ENCODE measurements around the gene CERS6. TPM values are rescaled to one million over a fixed set of nuclear protein-coding genes. Genes with fewer than 3 reads are reported as not detected.

CERS6 gene
- total and polyA plus RNA-seq, 2 experiments from 2014 or later: 7.4 to 35.0 TPM

GRCh38 chr2:168524005-168524404 lies 67.9 kb downstream of the CERS6 start:
- Histone ChIP-seq H3K27ac (ENCODE audit: low read depth) (no peak overlapping the region), H3F3A (replicated peaks; ENCODE audit: low read depth) (no peaks in the 10 kb centered on the region), H3K27me3 (ENCODE audit: insufficient read depth) (no peaks in the 10 kb centered on the region), H3K9me2 (ENCODE audit: insufficient read depth) (no peaks in the 10 kb centered on the region; the same call in 1 of the 2 replicates), H4K20me1 (replicated peaks; ENCODE audit: insufficient read depth) (no peaks in the 10 kb centered on the region; the same call in 1 of the 2 replicates), H3K4me2 (no peak overlapping the region), H3K36me3 (ENCODE audit: insufficient read depth) (no peaks in the 10 kb centered on the region), H3K79me2 (replicated peaks; ENCODE audit: insufficient read depth) (peaks cover 98% of the 10 kb centered on the region), H3K4me3 (no peak overlapping the region), H3K4me1 (ENCODE audit: insufficient read depth) (peaks cover 35% of the 10 kb centered on the region), H2AFZ (no peak overlapping the region)
- ATAC-seq (no peak), DNase-seq (ENCODE audit: low spot score) (no peak)
- no peaks in the 10 kb centered on the region for H3K9me3 Mint-ChIP-seq
- no peak overlapping the region for H3K4me3 Mint-ChIP-seq
- no peaks in the 10 kb centered on the region for H3K27me3 Mint-ChIP-seq (ENCODE audit: insufficient read depth, low read depth, poor library complexity)
- no peaks in the 10 kb centered on the region for H3K36me3 Mint-ChIP-seq (ENCODE audit: low read depth)
- peaks cover 46% of the 10 kb centered on the region for H3K4me1 Mint-ChIP-seq
- TF ChIP-seq EZH2phosphoT487 (IDR thresholded peaks at IDR 0.05; ENCODE audit: unreplicated experiment): no peak
- no peak for TF ChIP-seq ZNF114 (CRISPR knock-in tag; IDR thresholded peaks at IDR 0.05)
- TF ChIP-seq, protein P1, sequence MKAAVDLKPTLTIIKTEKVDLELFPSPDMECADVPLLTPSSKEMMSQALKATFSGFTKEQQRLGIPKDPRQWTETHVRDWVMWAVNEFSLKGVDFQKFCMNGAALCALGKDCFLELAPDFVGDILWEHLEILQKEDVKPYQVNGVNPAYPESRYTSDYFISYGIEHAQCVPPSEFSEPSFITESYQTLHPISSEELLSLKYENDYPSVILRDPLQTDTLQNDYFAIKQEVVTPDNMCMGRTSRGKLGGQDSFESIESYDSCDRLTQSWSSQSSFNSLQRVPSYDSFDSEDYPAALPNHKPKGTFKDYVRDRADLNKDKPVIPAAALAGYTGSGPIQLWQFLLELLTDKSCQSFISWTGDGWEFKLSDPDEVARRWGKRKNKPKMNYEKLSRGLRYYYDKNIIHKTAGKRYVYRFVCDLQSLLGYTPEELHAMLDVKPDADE (IDR thresholded peaks at IDR 0.05): no peak
- TF ChIP-seq POLR2AphosphoS5 (IDR thresholded peaks at IDR 0.05; ENCODE audit: low read depth): no peak
- no peak for TF ChIP-seq CREB1 (CRISPR knock-in tag; IDR thresholded peaks at IDR 0.05; ENCODE audit: low read depth)
- no peak for TF ChIP-seq CTCF (conservative IDR thresholded peaks at IDR 0.05; ENCODE audit: low read depth in 2 of 2)
- no peak for TF ChIP-seq EZH2 (IDR thresholded peaks at IDR 0.05; ENCODE audit: low read depth, unreplicated experiment)
- TF ChIP-seq JUNB (IDR thresholded peaks at IDR 0.05; ENCODE audit: unreplicated experiment): no peak
- TF ChIP-seq NANOG (IDR thresholded peaks at IDR 0.05; ENCODE audit: borderline replicate concordance): no peak
- TF ChIP-seq, protein P2, sequence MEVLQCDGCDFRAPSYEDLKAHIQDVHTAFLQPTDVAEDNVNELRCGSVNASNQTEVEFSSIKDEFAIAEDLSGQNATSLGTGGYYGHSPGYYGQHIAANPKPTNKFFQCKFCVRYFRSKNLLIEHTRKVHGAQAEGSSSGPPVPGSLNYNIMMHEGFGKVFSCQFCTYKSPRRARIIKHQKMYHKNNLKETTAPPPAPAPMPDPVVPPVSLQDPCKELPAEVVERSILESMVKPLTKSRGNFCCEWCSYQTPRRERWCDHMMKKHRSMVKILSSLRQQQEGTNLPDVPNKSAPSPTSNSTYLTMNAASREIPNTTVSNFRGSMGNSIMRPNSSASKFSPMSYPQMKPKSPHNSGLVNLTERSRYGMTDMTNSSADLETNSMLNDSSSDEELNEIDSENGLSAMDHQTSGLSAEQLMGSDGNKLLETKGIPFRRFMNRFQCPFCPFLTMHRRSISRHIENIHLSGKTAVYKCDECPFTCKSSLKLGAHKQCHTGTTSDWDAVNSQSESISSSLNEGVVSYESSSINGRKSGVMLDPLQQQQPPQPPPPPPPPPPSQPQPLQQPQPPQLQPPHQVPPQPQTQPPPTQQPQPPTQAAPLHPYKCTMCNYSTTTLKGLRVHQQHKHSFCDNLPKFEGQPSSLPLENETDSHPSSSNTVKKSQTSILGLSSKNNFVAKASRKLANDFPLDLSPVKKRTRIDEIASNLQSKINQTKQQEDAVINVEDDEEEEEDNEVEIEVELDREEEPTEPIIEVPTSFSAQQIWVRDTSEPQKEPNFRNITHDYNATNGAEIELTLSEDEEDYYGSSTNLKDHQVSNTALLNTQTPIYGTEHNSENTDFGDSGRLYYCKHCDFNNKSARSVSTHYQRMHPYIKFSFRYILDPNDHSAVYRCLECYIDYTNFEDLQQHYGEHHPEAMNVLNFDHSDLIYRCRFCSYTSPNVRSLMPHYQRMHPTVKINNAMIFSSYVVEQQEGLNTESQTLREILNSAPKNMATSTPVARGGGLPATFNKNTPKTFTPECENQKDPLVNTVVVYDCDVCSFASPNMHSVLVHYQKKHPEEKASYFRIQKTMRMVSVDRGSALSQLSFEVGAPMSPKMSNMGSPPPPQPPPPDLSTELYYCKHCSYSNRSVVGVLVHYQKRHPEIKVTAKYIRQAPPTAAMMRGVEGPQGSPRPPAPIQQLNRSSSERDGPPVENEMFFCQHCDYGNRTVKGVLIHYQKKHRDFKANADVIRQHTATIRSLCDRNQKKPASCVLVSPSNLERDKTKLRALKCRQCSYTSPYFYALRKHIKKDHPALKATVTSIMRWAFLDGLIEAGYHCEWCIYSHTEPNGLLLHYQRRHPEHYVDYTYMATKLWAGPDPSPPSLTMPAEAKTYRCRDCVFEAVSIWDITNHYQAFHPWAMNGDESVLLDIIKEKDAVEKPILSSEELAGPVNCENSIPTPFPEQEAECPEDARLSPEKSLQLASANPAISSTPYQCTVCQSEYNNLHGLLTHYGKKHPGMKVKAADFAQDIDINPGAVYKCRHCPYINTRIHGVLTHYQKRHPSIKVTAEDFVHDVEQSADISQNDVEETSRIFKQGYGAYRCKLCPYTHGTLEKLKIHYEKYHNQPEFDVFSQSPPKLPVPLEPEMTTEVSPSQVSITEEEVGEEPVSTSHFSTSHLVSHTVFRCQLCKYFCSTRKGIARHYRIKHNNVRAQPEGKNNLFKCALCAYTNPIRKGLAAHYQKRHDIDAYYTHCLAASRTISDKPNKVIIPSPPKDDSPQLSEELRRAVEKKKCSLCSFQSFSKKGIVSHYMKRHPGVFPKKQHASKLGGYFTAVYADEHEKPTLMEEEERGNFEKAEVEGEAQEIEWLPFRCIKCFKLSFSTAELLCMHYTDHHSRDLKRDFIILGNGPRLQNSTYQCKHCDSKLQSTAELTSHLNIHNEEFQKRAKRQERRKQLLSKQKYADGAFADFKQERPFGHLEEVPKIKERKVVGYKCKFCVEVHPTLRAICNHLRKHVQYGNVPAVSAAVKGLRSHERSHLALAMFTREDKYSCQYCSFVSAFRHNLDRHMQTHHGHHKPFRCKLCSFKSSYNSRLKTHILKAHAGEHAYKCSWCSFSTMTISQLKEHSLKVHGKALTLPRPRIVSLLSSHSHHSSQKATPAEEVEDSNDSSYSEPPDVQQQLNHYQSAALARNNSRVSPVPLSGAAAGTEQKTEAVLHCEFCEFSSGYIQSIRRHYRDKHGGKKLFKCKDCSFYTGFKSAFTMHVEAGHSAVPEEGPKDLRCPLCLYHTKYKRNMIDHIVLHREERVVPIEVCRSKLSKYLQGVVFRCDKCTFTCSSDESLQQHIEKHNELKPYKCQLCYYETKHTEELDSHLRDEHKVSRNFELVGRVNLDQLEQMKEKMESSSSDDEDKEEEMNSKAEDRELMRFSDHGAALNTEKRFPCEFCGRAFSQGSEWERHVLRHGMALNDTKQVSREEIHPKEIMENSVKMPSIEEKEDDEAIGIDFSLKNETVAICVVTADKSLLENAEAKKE (CRISPR knock-in tag; IDR thresholded peaks at IDR 0.05): no peak
- no peak for TF ChIP-seq REST (IDR thresholded peaks at IDR 0.05; ENCODE audit: unreplicated experiment)
- no peak overlapping the region for H3K27ac Mint-ChIP-seq
